Spleen (tissue), 11 donors: ENCODE results near the gene HMGCLL1. TPM values are rescaled to one million over a fixed set of nuclear protein-coding genes. Genes with fewer than 3 reads are reported as not detected.

Experiments used
- DNase-seq: peaks from one replicate; pipeline ENCODE4 v3.0.0-alpha.2; 2020
- H3K27ac ChIP-seq, 8 donors: fragments of 200-600 bp; sonication (generic) in 7 of 8; 1 replicate in 4 of 8; 2 replicates in 4 of 8; pipeline versions ENCODE4 v1.5.0 to v1.8.0; 2016 to 2021; ENCODE audit warnings: inconsistent platforms in 4 of 8, mild to moderate bottlenecking in 4 of 8, moderate library complexity in 1 of 8
- H3K27me3 ChIP-seq, 7 donors: fragments of 200-600 bp; sonication (generic) in 6 of 7; replicated peaks in 1 of 7; 1 replicate in 4 of 7; 2 replicates in 3 of 7; pipeline versions ENCODE4 v1.5.0 to v1.8.0; 2016 to 2021; ENCODE audit warnings: inconsistent platforms in 3 of 7, mild to moderate bottlenecking in 1 of 7
- H3K36me3 ChIP-seq, 6 donors: fragments of 200-600 bp; sonication (generic) in 5 of 6; 1 replicate in 4 of 6; 2 replicates in 2 of 6; pipeline versions ENCODE4 v1.5.0 to v1.8.0; 2016 to 2021; ENCODE audit warnings: inconsistent platforms in 2 of 6
- H3K4me1 ChIP-seq, 6 donors: fragments of 200-600 bp; sonication (generic) in 5 of 6; 1 replicate in 3 of 6; 2 replicates in 3 of 6; pipeline versions ENCODE4 v1.5.0 to v1.8.0; 2016 to 2021; ENCODE audit warnings: inconsistent platforms in 3 of 6
- H3K4me3 ChIP-seq, 8 donors: fragments of 200-600 bp; sonication (generic) in 7 of 8; 1 replicate in 4 of 8; 2 replicates in 4 of 8; pipeline versions ENCODE4 v1.5.0 to v1.8.0; 2016 to 2021; ENCODE audit warnings: inconsistent platforms in 4 of 8, mild to moderate bottlenecking in 4 of 8, moderate library complexity in 2 of 8
- H3K9me3 ChIP-seq, 8 donors: fragments of 200-600 bp; sonication (generic) in 7 of 8; 1 replicate in 4 of 8; 2 replicates in 4 of 8; pipeline versions ENCODE4 v1.5.0 to v1.8.0; 2016 to 2021; ENCODE audit warnings: inconsistent platforms in 4 of 8
- POLR2A ChIP-seq, 3 donors: fragments of 450-650 bp; IDR thresholded peaks; one replicate each; pipeline ENCODE4 v1.5.1; 2017; ENCODE audit warnings: antibody characterized with exemption in 3 of 3, mild to moderate bottlenecking in 1 of 3
- POLR2AphosphoS5 ChIP-seq, 3 donors: sonication (generic); formaldehyde crosslinking; IDR thresholded peaks; one replicate each; pipeline ENCODE4 v1.5.1; 2017; ENCODE audit warnings: antibody characterized with exemption in 3 of 3
- WGBS, 5 donors: extraction: QIAGEN DNeasy Blood & Tissue Kit in 3 of 5; methylation state at CpG; one replicate each; pipeline versions ENCODE4 v1.1.5 to v1.1.7; 2013 to 2018; 5-methylcytosine and 5-hydroxymethylcytosine counted together
- intact Hi-C: fragments of 100-400 bp; cut with DNase I; formaldehyde crosslinking; loops from one replicate; pipeline ENCODE4 v1.15.0; 2023; ENCODE audit warnings: low total_unique reads
- polyA plus RNA-seq, 3 donors: library from polyadenylated mRNA; stranded (reverse); fragments of 200-250 nt; gene quantifications; one replicate each; pipeline ENCODE4 v1.2.1, GENCODE V29; 2013
- total RNA-seq, 7 donors: library from RNA; depleted of rRNA in 3 of 7; stranded (reverse); fragments of >200 nt in 3 of 7; fragmentation: NEBNext Ultra II Directional in 4 of 7; extraction: Animal tissue kit (Norgen Biotek cat#: 25700) in 4 of 7; gene quantifications; one replicate each; pipeline versions ENCODE4 v1.1.0 to v1.2.1, GENCODE V29; 2016 to 2021
- TF ChIP-seq, protein P1 (sequence below), 11 experiments: fragments of 200-600 bp in 7 of 11; fragments of 450-650 bp in 4 of 11; sonication (generic) in 4 of 11; IDR thresholded peaks in 8 of 11; conservative IDR thresholded peaks in 3 of 11; 1 replicate in 7 of 11; 2 replicates in 4 of 11; pipeline versions ENCODE4 v1.4.0 to v1.8.0; 2016 to 2021; ENCODE audit warnings: antibody characterized with exemption in 11 of 11, inconsistent platforms in 4 of 11, mild to moderate bottlenecking in 1 of 11
- donor health status: healthy with polysubstance abuse.
- donor health status: DM: no; HTN: no; CAD: no; lungs with moderate emphysema.
- donor health status: DM: no; HTN: no; CAD: no.
- donor health status: Bipolar disorder and iron deficiency.
- donor health status: healthy.
- donor health status: DM: no; HTN: no; CAD: no.
- donor health status: DM: yes; HTN: yes; CAD: no.

The HMGCLL1 gene
- total and polyA plus RNA-seq, 10 donors = 0.39 TPM; not detected in 9

DNA sequence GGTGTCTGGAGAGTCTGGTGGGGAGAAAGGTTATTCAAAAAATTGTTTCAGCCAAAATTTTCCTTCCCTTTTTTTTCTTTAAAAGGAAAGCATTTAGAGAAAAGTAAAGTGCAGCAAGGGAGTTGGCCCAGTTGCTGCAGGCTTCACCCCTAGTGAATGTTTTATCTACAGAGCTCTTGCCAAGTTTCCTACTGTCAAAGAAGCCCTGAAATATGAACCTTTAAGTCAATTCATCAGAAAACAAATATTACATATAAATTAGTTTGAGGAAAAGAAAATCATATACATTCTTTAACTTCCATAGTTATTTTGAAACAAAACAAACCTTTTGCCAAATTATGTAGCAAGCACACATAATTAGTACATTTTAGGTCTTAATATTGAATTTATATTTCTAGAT lies 25.0 kb upstream of the HMGCLL1 start:
- H3K4me1 ChIP-seq = no peaks in the 10 kb centered on the region
- DNase-seq = no peak
- H3K36me3 ChIP-seq = no peaks in the 10 kb centered on the region
- no peak overlapping the region for H3K27ac ChIP-seq
- TF ChIP-seq POLR2AphosphoS5 (IDR thresholded peaks at IDR 0.05) = no peak
- no peak for TF ChIP-seq POLR2A (IDR thresholded peaks at IDR 0.05)
- TF ChIP-seq, protein P1, sequence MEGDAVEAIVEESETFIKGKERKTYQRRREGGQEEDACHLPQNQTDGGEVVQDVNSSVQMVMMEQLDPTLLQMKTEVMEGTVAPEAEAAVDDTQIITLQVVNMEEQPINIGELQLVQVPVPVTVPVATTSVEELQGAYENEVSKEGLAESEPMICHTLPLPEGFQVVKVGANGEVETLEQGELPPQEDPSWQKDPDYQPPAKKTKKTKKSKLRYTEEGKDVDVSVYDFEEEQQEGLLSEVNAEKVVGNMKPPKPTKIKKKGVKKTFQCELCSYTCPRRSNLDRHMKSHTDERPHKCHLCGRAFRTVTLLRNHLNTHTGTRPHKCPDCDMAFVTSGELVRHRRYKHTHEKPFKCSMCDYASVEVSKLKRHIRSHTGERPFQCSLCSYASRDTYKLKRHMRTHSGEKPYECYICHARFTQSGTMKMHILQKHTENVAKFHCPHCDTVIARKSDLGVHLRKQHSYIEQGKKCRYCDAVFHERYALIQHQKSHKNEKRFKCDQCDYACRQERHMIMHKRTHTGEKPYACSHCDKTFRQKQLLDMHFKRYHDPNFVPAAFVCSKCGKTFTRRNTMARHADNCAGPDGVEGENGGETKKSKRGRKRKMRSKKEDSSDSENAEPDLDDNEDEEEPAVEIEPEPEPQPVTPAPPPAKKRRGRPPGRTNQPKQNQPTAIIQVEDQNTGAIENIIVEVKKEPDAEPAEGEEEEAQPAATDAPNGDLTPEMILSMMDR (IDR thresholded peaks at IDR 0.05 in 8 of 11, conservative IDR thresholded peaks at IDR 0.05 in 3 of 11) = no peak
- H3K4me3 ChIP-seq = no peak overlapping the region
- intact Hi-C loops = no loop called here
- H3K27me3 ChIP-seq = no peaks in the 10 kb centered on the region
- H3K9me3 ChIP-seq = peaks cover 0 to 6% (median 0%) of the 10 kb centered on the region in 8 donors

DNA sequence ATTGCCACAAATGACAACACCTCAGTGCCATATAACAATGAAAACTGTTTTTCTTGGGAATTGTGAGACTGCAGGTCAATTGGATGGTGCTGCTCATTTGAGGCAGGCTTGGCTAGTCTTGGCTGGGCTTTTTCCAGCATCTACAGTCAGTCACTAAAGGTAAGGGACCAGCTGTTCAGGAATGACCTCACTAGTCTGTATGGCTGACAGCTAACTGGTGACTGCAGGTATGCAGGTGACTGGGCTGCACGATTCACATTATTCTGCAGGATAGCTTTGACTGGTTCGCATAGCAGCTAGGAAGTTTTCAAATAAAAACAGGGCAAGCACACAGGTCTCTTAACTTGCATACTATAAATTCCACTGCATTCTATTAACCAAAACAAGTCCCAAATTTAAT lies 22.1 kb upstream of the HMGCLL1 start:
- Histone ChIP-seq H3K36me3 (no peaks in the 10 kb centered on the region), H3K4me1 (no peaks in the 10 kb centered on the region), H3K9me3 (no peaks in the 10 kb centered on the region), H3K4me3 (no peak overlapping the region), H3K27ac (no peak overlapping the region), H3K27me3 (no peaks in the 10 kb centered on the region)
- 77 to 91% (median 82%) methylated on average over 2 of the region's 2 CpGs for WGBS, 5 donors
- DNase-seq = no peak
- no peak for TF ChIP-seq POLR2A (IDR thresholded peaks at IDR 0.05)
- TF ChIP-seq, protein P1 (IDR thresholded peaks at IDR 0.05 in 8 of 11, conservative IDR thresholded peaks at IDR 0.05 in 3 of 11) = no peak
- no peak for TF ChIP-seq POLR2AphosphoS5 (IDR thresholded peaks at IDR 0.05)
- intact Hi-C loops = no loop called here

DNA sequence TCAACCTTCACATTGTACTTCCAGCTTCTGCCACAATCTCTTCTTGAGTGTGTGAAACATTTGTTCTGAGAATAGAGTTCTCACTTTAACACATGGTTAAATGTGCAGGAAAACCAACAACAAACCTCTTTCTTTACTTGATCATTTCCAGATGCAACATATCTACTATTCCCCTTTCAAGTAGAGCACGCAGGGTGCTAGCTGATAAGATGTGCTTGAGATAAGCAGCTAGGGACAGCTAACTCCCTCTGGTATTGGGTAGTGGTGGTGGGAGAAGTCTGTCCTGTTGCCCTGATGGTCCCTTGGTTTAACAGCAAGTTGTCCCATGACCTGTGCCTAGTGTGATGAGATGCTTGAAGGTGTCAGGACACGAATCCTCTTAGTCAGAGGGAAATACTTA lies 15.4 kb upstream of the HMGCLL1 start:
- H3K9me3 ChIP-seq = peaks cover 0 to 12% (median 6%) of the 10 kb centered on the region in 8 donors
- H3K4me1 ChIP-seq = no peaks in the 10 kb centered on the region
- TF ChIP-seq POLR2AphosphoS5 (IDR thresholded peaks at IDR 0.05) (no peak), POLR2A (IDR thresholded peaks at IDR 0.05) (no peak)
- TF ChIP-seq, protein P1 (IDR thresholded peaks at IDR 0.05 in 8 of 11, conservative IDR thresholded peaks at IDR 0.05 in 3 of 11) = no peak
- H3K4me3 ChIP-seq = no peak overlapping the region
- DNase-seq = no peak
- intact Hi-C loops = no loop called here
- no peaks in the 10 kb centered on the region for H3K36me3 ChIP-seq
- H3K27ac ChIP-seq = no peak overlapping the region
- no peaks in the 10 kb centered on the region for H3K27me3 ChIP-seq
- 15 to 33% (median 27%) methylated on average over 2 of the region's 2 CpGs for WGBS, 5 donors

DNA sequence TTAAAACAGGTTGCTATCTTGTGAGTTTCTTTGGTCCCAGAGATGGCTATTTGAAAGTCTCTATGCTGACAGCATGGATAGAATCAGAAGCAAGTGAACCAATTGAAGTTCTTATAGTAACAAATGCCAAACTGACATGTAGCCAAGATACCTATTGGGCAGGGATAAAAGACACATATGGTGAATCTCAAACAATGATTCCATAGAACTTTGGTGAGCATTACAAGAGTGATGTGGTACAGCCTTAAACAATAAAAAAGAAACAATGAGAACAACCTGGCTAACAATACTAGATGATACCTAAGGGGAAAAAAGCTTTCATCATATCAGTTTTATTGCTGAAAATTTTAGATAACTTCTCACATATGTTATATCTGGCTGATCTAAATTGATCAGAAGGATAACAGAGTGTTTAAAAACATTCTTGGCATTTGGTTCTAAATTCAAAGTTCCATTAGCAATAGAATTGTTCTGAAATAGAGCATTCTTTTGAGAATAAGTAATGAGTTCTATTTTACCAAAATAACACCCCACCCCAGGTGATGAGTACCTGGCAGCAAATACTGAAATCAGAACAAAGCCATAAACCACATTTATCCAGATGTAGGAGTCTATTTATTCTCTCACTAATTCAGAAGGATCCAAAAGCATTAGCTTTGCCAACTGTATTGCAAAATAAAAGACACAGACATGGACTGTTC lies 5.8 kb upstream of the HMGCLL1 start:
- TF ChIP-seq POLR2AphosphoS5 (IDR thresholded peaks at IDR 0.05) (no peak), POLR2A (IDR thresholded peaks at IDR 0.05) (no peak)
- TF ChIP-seq, protein P1 (IDR thresholded peaks at IDR 0.05 in 8 of 11, conservative IDR thresholded peaks at IDR 0.05 in 3 of 11) = no peak
- intact Hi-C loops = no loop called here
- DNase-seq = no peak
- Histone ChIP-seq H3K36me3 (no peaks in the 10 kb centered on the region), H3K4me3 (no peak overlapping the region), H3K27ac (no peak overlapping the region), H3K9me3 (peaks cover 0 to 20% (median 5%) of the 10 kb centered on the region in 8 donors), H3K27me3 (no peaks in the 10 kb centered on the region), H3K4me1 (no peaks in the 10 kb centered on the region)
